ENCODE data around the gene AP5S1. TPM values are rescaled to one million over a fixed set of nuclear protein-coding genes. Genes with fewer than 3 reads are reported as not detected.

Gene AP5S1
- total and polyA plus RNA-seq, 9 of the 15 experiments (the other 6 are each of a cell fraction or from before 2014, with no cell fraction given), result 2.6 to 8.8 (median 4.4) TPM

- TF ChIP-seq CHD7 (IDR thresholded peaks at IDR 0.05; ENCODE audit: low read depth, low read length), result no peak
- no peak for TF ChIP-seq CREB3L1 (IDR thresholded peaks at IDR 0.05; ENCODE audit: borderline replicate concordance, low read depth)
- no peak for TF ChIP-seq BRCA1 (IDR thresholded peaks at IDR 0.05)
- TF ChIP-seq BRCA1 (CRISPR knock-in tag; IDR thresholded peaks at IDR 0.05), result no peak
- peak; percentile 75; the same call in 1 of the 2 replicates for TF ChIP-seq STAG1 (CRISPR knock-in tag; IDR thresholded peaks at IDR 0.05; ENCODE audit: borderline replicate concordance)
- no peak for TF ChIP-seq SRF (CRISPR knock-in tag; IDR thresholded peaks at IDR 0.05)
- peak; percentile 58 for TF ChIP-seq CXXC5 (CRISPR knock-in tag; IDR thresholded peaks at IDR 0.05)
- TF ChIP-seq GABPA (tag; conservative IDR thresholded peaks at IDR 0.05; ENCODE audit: low read depth), result peak; percentile 42
- no peak for TF ChIP-seq NFYB (IDR thresholded peaks at IDR 0.05; ENCODE audit: extremely low read depth, insufficient read length)
- peak; percentile 61; the same call in 1 of the 2 replicates for TF ChIP-seq ELF1 (tag; IDR thresholded peaks at IDR 0.05)
- no peak for TF ChIP-seq CBFA2T2 (conservative IDR thresholded peaks at IDR 0.05)
- TF ChIP-seq CTCF (IDR thresholded peaks at IDR 0.05 in 2 of 3, conservative IDR thresholded peaks at IDR 0.05 in 1 of 3; ENCODE audit: insufficient read depth in 2 of 3, low read depth in 1 of 3, low read length in 3 of 3), result peak; percentile 53 to 99 (median 88)
Measured at GRCh38 chr20:3786665-3787323, 33.6 kb upstream of the AP5S1 start, which contains the start of gene CENPB (continued).

Data from K562 (cell line).